GM20000 (cell line): ENCODE results near the gene CTNNA3.

Experiments used
- DNase-seq: peaks from one replicate; pipeline ENCODE4 v3.0.0; 2012; ENCODE audit warnings: low spot score
- TF ChIP-seq, protein P1 (sequence below): IDR thresholded peaks from 2 replicates; pipeline ENCODE4 v1.5.1; 2012; ENCODE audit warnings: mild to moderate bottlenecking, control low read depth; ENCODE audit errors: extremely low read depth, missing control alignments

CTNNA3 gene

DNA sequence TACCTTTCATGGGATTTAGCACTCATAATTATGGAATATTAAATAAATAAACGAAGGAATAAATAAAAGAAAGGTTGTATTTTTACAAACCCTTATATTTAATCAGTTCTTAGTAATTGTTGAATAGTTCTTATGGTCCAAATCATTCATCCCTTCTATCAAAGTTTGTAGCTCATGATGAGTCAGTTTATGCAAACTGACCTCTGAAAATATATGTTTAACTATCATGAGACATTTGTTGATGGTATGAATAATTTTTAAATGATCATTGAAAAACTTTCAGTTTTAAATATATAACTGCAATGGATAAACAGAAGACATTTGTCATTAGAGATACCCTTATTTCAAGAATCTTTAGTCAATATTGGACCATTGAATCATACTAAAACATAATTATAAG, 1181.3 kb downstream of the CTNNA3 start:
- TF ChIP-seq, protein P1, sequence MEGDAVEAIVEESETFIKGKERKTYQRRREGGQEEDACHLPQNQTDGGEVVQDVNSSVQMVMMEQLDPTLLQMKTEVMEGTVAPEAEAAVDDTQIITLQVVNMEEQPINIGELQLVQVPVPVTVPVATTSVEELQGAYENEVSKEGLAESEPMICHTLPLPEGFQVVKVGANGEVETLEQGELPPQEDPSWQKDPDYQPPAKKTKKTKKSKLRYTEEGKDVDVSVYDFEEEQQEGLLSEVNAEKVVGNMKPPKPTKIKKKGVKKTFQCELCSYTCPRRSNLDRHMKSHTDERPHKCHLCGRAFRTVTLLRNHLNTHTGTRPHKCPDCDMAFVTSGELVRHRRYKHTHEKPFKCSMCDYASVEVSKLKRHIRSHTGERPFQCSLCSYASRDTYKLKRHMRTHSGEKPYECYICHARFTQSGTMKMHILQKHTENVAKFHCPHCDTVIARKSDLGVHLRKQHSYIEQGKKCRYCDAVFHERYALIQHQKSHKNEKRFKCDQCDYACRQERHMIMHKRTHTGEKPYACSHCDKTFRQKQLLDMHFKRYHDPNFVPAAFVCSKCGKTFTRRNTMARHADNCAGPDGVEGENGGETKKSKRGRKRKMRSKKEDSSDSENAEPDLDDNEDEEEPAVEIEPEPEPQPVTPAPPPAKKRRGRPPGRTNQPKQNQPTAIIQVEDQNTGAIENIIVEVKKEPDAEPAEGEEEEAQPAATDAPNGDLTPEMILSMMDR: no peak
- no peak for DNase-seq

DNA sequence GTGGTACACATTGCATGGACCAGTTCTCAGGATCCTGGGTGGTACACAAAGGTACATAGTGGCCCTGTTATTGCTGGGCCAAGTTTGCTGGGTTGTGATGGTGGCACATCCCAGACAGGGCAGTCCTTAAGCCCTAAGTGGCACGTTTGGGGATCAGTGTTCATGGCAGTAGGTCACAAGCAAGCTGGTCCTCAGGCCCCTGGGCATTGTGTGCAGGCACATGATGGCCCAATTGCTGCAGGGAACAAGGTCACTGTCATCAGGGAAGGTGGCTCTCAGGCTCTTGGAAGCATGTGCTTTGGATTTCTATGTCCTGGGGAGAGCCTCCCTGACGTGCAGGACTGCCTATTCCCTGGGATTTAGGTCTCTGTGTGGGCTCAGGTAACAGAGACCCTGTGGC, 1182.5 kb downstream of the CTNNA3 start:
- TF ChIP-seq, protein P1: no peak
- no peak for DNase-seq

DNA sequence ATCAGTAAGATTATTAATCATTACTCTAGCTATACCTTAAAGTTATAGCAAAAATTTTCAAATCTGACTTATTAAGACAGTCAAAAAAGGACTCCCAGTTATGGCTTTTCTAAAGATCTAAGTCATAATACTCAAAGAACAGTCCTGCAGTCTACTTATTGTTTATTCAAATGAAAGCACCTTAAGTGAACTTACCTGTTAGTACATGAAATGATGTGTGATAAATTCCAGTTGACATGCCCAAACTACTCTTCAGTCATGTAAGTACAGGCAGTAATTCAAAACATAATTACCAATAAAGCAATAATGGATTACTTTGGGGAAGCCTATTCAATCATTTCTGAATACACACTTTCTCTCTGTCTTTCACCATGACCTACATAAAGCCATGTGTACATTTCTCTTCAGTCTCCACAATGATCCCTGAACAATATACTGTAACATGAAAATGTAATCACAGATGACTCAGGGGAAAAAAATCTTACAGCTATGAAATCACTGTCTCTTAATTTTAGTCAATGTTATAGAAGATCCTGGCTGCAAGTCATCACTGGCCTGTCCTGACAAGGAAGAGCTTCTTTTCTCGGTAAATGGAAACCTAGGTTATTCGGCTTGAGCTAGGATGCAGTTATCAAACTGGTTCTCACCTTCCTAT, 1190.9 kb downstream of the CTNNA3 start:
- DNase-seq: no peak
- TF ChIP-seq, protein P1: no peak

DNA sequence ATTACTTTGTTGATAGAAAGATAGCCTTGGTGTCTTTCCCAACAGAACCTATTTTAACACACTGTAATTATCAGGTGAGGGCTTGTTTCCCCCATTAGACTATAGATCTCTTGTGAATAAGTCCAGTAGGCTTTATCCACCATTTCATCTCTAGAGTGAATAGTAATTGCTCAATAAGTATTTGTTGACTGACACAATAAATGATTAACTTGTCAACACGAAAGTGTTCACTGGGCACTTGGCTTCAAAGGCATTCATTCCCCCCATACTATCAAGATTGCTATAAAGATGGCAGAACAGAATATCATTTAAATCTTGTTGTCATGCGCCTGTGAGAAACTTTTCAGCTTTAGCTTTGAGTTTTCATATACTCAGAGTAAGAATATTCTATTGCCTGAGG, 1194.6 kb downstream of the CTNNA3 start:
- DNase-seq: no peak
- TF ChIP-seq, protein P1: no peak

DNA sequence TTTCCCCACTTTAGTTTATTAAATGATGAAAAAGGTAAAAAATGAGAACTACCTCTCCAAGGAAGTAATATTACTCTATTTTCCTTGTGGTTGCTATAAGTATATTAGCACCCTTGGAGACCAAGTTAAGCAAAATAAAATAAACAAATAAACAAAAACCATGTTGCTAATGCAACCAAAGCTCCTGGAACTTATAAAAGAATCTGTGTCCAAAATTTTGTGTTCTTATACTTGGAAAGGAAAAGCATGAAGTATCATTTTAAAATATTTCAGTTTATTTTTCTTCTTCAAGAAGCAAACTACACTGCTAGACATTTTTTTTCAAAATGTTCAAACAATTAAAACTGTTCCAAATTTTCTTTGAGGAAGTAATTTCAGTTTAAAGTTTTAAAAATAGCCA, 1212.0 kb downstream of the CTNNA3 start:
- TF ChIP-seq, protein P1: no peak
- DNase-seq: no peak

DNA sequence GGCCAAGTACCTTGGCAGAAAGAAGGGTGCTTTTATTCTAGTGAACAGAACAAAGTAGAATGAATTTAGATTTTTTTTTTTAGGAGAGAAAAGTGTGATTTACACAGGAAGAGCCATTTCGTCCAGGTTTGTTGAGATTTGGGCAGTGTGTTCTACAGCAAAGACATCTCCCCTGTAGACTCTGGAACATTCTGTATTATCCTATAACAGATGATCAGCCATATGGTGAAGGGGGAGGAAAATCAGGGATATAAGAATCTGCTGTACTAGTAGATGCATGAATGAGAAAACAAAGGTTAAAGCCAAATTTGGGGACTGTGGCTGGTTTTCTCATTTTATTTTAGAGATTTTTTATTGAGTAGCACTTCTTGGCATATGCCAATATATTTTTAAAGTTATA, 1223.8 kb downstream of the CTNNA3 start:
- no peak for DNase-seq
- TF ChIP-seq, protein P1: no peak

DNA sequence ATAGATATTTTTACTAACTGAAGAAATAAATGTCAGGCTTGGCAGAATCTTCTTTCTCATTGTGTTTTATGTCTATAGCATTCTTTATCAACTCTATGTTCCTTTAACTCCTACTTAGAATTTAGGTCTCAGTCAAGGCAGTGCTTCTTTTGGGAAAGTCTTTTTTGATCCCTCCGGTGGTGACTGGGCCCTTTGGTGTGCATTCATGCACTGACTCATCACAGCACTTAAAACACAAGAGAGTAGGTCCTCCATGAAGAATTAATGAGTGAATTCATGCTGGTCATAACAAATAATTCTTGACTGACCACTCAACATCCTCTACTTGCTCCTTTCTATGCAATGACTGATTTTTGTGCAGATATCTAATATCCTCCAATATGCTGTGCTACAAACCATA, 1229.0 kb downstream of the CTNNA3 start:
- TF ChIP-seq, protein P1: no peak

More for the DNA sequence above, 1229.0 kb downstream of the CTNNA3 start:
- DNase-seq: no peak
